Effector memory CD4-positive, alpha-beta T cell (primary cell): ENCODE data around the gene CACNA1H.

Experiments used
- DNase-seq, 3 donors: peaks; one replicate each; pipeline ENCODE4 v3.0.0-alpha.2; 2020
- H3K27ac ChIP-seq: 2 replicates; pipeline ENCODE4 v1.7.0; 2013; ENCODE audit warnings: mild to moderate bottlenecking, low read length, moderate library complexity; ENCODE audit not compliant: insufficient read depth, poor library complexity, severe bottlenecking
- H3K27me3 ChIP-seq: replicated peaks from 2 replicates; pipeline ENCODE4 v1.7.0; 2013; ENCODE audit warnings: mild to moderate bottlenecking, low read length; ENCODE audit not compliant: insufficient read depth, control insufficient read depth, poor library complexity, severe bottlenecking
- H3K36me3 ChIP-seq: 2 replicates; pipeline ENCODE4 v1.7.0; 2013; ENCODE audit warnings: mild to moderate bottlenecking, low read length, moderate library complexity; ENCODE audit not compliant: control insufficient read depth, insufficient read depth
- H3K4me1 ChIP-seq: 2 replicates; pipeline ENCODE4 v1.7.0; 2013; ENCODE audit warnings: low read length, mild to moderate bottlenecking; ENCODE audit not compliant: control insufficient read depth, insufficient read depth, poor library complexity, severe bottlenecking
- H3K4me3 ChIP-seq: 2 replicates; pipeline ENCODE4 v1.7.0; 2013; ENCODE audit warnings: low read length, low read depth, mild to moderate bottlenecking; ENCODE audit not compliant: insufficient read depth, poor library complexity, severe bottlenecking
- H3K9me3 ChIP-seq: 2 replicates; pipeline ENCODE4 v1.7.0; 2013; ENCODE audit warnings: mild to moderate bottlenecking, low read length, moderate library complexity; ENCODE audit not compliant: control insufficient read depth

CACNA1H gene

GRCh38 chr16:1113489-1113888 lies 39.4 kb upstream of the CACNA1H start:
- H3K27me3 ChIP-seq, result peaks cover 4% of the 10 kb centered on the region
- H3K36me3 ChIP-seq, result no peaks in the 10 kb centered on the region
- DNase-seq, result no peak
- no peak overlapping the region for H3K4me3 ChIP-seq
- H3K4me1 ChIP-seq, result no peaks in the 10 kb centered on the region
- H3K27ac ChIP-seq, result no peak overlapping the region
- no peaks in the 10 kb centered on the region for H3K9me3 ChIP-seq

- H3K27ac ChIP-seq, result no peak overlapping the region
- no peaks in the 10 kb centered on the region for H3K9me3 ChIP-seq
- peaks cover 4% of the 10 kb centered on the region for H3K27me3 ChIP-seq
- no peaks in the 10 kb centered on the region for H3K4me1 ChIP-seq
- no peak overlapping the region for H3K4me3 ChIP-seq
- DNase-seq, result no peak
- H3K36me3 ChIP-seq, result no peaks in the 10 kb centered on the region
Measured at GRCh38 chr16:1113889-1114526, 38.9 kb upstream of the CACNA1H start.

GRCh38 chr16:1116693-1117077 lies 36.2 kb upstream of the CACNA1H start:
- H3K4me1 ChIP-seq, result no peaks in the 10 kb centered on the region
- H3K9me3 ChIP-seq, result no peaks in the 10 kb centered on the region
- H3K4me3 ChIP-seq, result no peak overlapping the region
- no peaks in the 10 kb centered on the region for H3K36me3 ChIP-seq
- no peak overlapping the region for H3K27ac ChIP-seq
- H3K27me3 ChIP-seq, result peaks cover 4% of the 10 kb centered on the region
- DNase-seq, result no peak

- DNase-seq, result no peak
- Histone ChIP-seq H3K4me1 (no peaks in the 10 kb centered on the region), H3K27ac (no peak overlapping the region), H3K4me3 (no peak overlapping the region), H3K27me3 (peaks cover 4% of the 10 kb centered on the region), H3K9me3 (no peaks in the 10 kb centered on the region), H3K36me3 (no peaks in the 10 kb centered on the region)
Measured at GRCh38 chr16:1117176-1117900, 35.6 kb upstream of the CACNA1H start.

GRCh38 chr16:1117926-1118325 lies 35.0 kb upstream of the CACNA1H start:
- Histone ChIP-seq H3K9me3 (no peaks in the 10 kb centered on the region), H3K27me3 (peaks cover 4% of the 10 kb centered on the region), H3K4me1 (no peaks in the 10 kb centered on the region), H3K36me3 (no peaks in the 10 kb centered on the region), H3K27ac (no peak overlapping the region), H3K4me3 (no peak overlapping the region)
- no peak for DNase-seq

GRCh38 chr16:1119129-1119528 lies 33.8 kb upstream of the CACNA1H start:
- Histone ChIP-seq H3K27ac (no peak overlapping the region), H3K4me3 (no peak overlapping the region), H3K4me1 (no peaks in the 10 kb centered on the region), H3K9me3 (no peaks in the 10 kb centered on the region), H3K27me3 (peaks cover 4% of the 10 kb centered on the region), H3K36me3 (no peaks in the 10 kb centered on the region)
- no peak for DNase-seq

- Histone ChIP-seq H3K4me3 (no peak overlapping the region), H3K27ac (no peak overlapping the region), H3K4me1 (no peaks in the 10 kb centered on the region), H3K27me3 (peaks cover 4% of the 10 kb centered on the region), H3K9me3 (no peaks in the 10 kb centered on the region), H3K36me3 (no peaks in the 10 kb centered on the region)
- no peak for DNase-seq
Measured at GRCh38 chr16:1119766-1120576, 32.9 kb upstream of the CACNA1H start.

GRCh38 chr16:1120577-1120941 lies 32.3 kb upstream of the CACNA1H start:
- no peaks in the 10 kb centered on the region for H3K9me3 ChIP-seq
- DNase-seq, result no peak
- no peak overlapping the region for H3K4me3 ChIP-seq
- H3K4me1 ChIP-seq, result no peaks in the 10 kb centered on the region
- H3K36me3 ChIP-seq, result no peaks in the 10 kb centered on the region
- peaks cover 4% of the 10 kb centered on the region for H3K27me3 ChIP-seq
- H3K27ac ChIP-seq, result no peak overlapping the region

GRCh38 chr16:1121009-1121408 lies 31.9 kb upstream of the CACNA1H start:
- Histone ChIP-seq H3K36me3 (no peaks in the 10 kb centered on the region), H3K27ac (no peak overlapping the region), H3K4me3 (no peak overlapping the region), H3K9me3 (no peaks in the 10 kb centered on the region), H3K27me3 (peaks cover 4% of the 10 kb centered on the region), H3K4me1 (no peaks in the 10 kb centered on the region)
- DNase-seq, result no peak
